ENCODE measurements around the gene NKX6-2. TPM values are rescaled to one million over a fixed set of nuclear protein-coding genes. Genes with fewer than 3 reads are reported as not detected.
"Not testable (repeated sequence)": the region's sequence is repeated elsewhere in the genome, so short reads cannot be mapped to it uniquely, and the experiment has no call there.

The NKX6-2 gene
- total RNA-seq, 2 experiments from 2014 or later, result not detected

- H3K9me3 Mint-ChIP-seq (ENCODE audit: insufficient read depth), result no peaks in the 10 kb centered on the region
- DNase-seq, result no peak
- peaks cover 2% of the 10 kb centered on the region for H3K36me3 Mint-ChIP-seq (ENCODE audit: low read depth)
- H3K27me3 Mint-ChIP-seq (ENCODE audit: low read depth), result peaks cover 21% of the 10 kb centered on the region
- H3K4me1 Mint-ChIP-seq (ENCODE audit: low read depth), result no peaks in the 10 kb centered on the region
- no peak overlapping the region for H3K4me3 Mint-ChIP-seq
- H3K27ac Mint-ChIP-seq, result no peak overlapping the region
- CTCF ChIA-PET, result no interaction called here
- POLR2A ChIA-PET, result no interaction called here
- ATAC-seq, result no peak
Observed at GRCh38 chr10:132780356-132780755, 5.6 kb downstream of the NKX6-2 start.

DNA sequence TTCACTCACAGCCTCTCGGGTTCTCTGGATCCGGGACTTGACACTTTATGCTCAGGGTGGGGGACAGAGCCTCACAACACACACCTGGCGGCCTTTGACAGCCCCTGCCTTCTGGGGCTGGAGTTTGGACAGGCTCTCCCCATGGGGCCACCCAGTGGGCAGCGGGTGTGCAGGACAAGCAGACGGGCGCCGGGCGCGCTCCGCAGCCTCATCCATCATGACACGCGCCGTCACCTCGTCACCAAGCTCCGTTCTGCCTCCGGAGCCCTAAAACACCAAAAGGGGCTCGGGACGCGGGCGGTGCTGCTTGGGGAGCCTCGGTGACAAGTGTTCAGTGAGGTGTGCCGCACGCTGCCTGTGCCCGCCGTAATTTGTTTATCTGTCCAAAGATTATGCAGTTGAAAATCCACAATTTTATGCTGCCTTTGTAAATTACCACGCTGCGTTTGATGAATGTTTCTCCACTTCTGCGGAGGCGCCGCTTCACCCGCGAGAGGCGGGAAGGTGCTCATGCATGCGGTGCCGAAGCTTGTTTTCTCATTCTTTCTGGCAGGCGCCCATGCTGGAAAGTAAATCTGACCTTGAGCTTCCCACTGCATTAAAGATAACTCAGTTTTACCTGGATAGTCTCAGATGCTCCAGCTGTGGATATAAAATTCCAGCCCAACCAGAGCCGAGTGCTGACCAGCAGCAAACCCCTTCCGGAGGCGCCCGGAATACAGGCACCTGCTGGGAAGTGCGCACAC, 6.2 kb downstream of the NKX6-2 start:
- H3K9me3 Mint-ChIP-seq (ENCODE audit: insufficient read depth), result no peaks in the 10 kb centered on the region
- DNase-seq (no peak), ATAC-seq (no peak)
- CTCF ChIA-PET, result no interaction called here
- H3K27ac Mint-ChIP-seq, result no peak overlapping the region
- no peaks in the 10 kb centered on the region for H3K4me1 Mint-ChIP-seq (ENCODE audit: low read depth)
- H3K36me3 Mint-ChIP-seq (ENCODE audit: low read depth), result peaks cover 2% of the 10 kb centered on the region
- H3K27me3 Mint-ChIP-seq (ENCODE audit: low read depth), result peaks cover 16% of the 10 kb centered on the region
- no peak overlapping the region for H3K4me3 Mint-ChIP-seq
- POLR2A ChIA-PET, result no interaction called here

DNA sequence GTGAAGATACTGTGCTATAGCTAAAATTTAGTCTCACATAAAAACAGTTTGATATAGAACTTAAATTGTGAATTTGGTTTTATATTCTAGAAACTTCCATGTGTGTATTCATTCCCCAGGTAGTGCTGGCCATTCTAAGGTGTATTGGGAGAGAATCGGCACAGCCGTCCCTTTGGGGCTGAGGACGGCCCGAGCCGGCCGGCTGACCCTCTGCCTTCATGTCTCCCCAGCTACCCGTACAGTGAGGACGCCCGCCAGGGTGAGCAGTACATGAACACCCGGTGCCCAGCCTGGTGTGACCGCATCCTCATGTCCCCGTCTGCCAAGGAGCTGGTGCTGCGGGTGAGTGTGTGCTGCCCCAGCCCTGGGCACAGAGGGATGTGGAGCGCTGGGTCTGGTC, 8.5 kb downstream of the NKX6-2 start:
- ATAC-seq, result no peak
- POLR2A ChIA-PET, result interaction anchor here (0.6 kb wide), 1 partner anchor 11 kb away, joined by 3 read pairs; no protein-coding TSS in a partner anchor
- Mint-ChIP-seq H3K27ac (no peak overlapping the region), H3K27me3 (ENCODE audit: low read depth) (no peaks in the 10 kb centered on the region), H3K9me3 (ENCODE audit: insufficient read depth) (no peaks in the 10 kb centered on the region), H3K4me1 (ENCODE audit: low read depth) (no peaks in the 10 kb centered on the region), H3K36me3 (ENCODE audit: low read depth) (no peaks in the 10 kb centered on the region), H3K4me3 (no peak overlapping the region)
- DNase-seq, result no peak
- CTCF ChIA-PET, result no interaction called here

DNA sequence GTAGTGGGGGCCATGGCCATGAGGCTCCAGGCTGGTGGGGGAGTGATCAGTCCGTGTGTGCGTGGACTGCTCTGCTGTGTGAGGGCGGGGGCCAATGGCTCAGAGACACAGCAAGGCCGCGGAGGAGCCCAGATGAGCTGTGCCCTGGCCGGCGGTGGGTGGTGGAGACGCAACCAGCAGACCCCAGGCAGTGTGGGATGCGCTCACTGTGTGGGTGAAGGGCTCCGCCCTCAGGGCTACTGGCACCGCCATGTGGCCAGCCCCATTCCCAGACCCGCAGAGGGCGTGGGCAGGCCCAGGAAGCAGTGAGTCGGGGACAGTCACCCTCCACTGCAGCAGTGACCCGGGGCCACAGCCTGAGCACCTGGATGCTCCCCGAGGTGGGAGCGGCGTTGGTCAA, 9.1 kb downstream of the NKX6-2 start:
- Mint-ChIP-seq H3K27me3 (ENCODE audit: low read depth) (no peaks in the 10 kb centered on the region), H3K27ac (no peak overlapping the region), H3K4me1 (ENCODE audit: low read depth) (no peaks in the 10 kb centered on the region), H3K4me3 (no peak overlapping the region), H3K36me3 (ENCODE audit: low read depth) (no peaks in the 10 kb centered on the region), H3K9me3 (ENCODE audit: insufficient read depth) (no peaks in the 10 kb centered on the region)
- DNase-seq (no peak), ATAC-seq (no peak)
- POLR2A ChIA-PET, result interaction anchor here (0.6 kb wide), 1 partner anchor 12 kb away, joined by 3 read pairs; no protein-coding TSS in a partner anchor
- CTCF ChIA-PET, result no interaction called here

DNA sequence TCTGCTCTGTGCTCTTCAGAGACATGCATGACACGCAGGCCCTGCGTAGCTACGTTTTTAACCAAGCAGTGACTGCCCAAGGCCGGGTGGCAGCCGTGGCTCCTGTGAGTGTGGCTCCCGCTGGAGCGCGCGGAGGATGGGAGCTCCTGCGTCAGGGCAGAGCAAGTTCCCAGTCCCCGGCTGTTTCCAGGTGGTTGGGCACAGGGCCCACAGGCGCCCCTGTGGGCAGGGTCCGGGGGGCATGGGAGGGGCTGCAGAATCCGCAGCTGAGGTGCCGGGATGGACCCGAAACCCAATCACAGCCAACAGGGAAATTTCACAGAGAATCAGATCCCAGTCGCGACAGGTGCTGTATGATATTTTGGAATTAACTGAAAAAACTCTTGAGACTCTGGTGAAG, 9.8 kb downstream of the NKX6-2 start:
- Mint-ChIP-seq H3K4me3 (no peak overlapping the region), H3K36me3 (ENCODE audit: low read depth) (peaks cover 1% of the 10 kb centered on the region), H3K4me1 (ENCODE audit: low read depth) (no peaks in the 10 kb centered on the region), H3K27ac (no peak overlapping the region), H3K27me3 (ENCODE audit: low read depth) (no peaks in the 10 kb centered on the region), H3K9me3 (ENCODE audit: insufficient read depth) (no peaks in the 10 kb centered on the region)
- POLR2A ChIA-PET, result no interaction called here
- CTCF ChIA-PET, result no interaction called here
- ATAC-seq (no peak), DNase-seq (no peak)

GRCh38 chr10:132774902-132775863, 10.8 kb downstream of the NKX6-2 start:
- ChIA-PET CTCF (no interaction called here), POLR2A (no interaction called here)
- Mint-ChIP-seq H3K4me3 (no peak overlapping the region), H3K36me3 (ENCODE audit: low read depth) (peaks cover 6% of the 10 kb centered on the region), H3K27ac (no peak overlapping the region), H3K27me3 (ENCODE audit: low read depth) (no peaks in the 10 kb centered on the region), H3K9me3 (ENCODE audit: insufficient read depth) (no peaks in the 10 kb centered on the region), H3K4me1 (ENCODE audit: low read depth) (no peaks in the 10 kb centered on the region)
- DNase-seq, result no peak
- ATAC-seq, result no peak

GRCh38 chr10:132774181-132774901, 11.6 kb downstream of the NKX6-2 start:
- no peak overlapping the region for H3K27ac Mint-ChIP-seq
- H3K27me3 Mint-ChIP-seq (ENCODE audit: low read depth), result no peaks in the 10 kb centered on the region
- DNase-seq (no peak), ATAC-seq (no peak)
- no peaks in the 10 kb centered on the region for H3K4me1 Mint-ChIP-seq (ENCODE audit: low read depth)
- peaks cover 6% of the 10 kb centered on the region for H3K36me3 Mint-ChIP-seq (ENCODE audit: low read depth)
- ChIA-PET POLR2A (no interaction called here), CTCF (no interaction called here)
- no peak overlapping the region for H3K4me3 Mint-ChIP-seq
- no peaks in the 10 kb centered on the region for H3K9me3 Mint-ChIP-seq (ENCODE audit: insufficient read depth)

DNA sequence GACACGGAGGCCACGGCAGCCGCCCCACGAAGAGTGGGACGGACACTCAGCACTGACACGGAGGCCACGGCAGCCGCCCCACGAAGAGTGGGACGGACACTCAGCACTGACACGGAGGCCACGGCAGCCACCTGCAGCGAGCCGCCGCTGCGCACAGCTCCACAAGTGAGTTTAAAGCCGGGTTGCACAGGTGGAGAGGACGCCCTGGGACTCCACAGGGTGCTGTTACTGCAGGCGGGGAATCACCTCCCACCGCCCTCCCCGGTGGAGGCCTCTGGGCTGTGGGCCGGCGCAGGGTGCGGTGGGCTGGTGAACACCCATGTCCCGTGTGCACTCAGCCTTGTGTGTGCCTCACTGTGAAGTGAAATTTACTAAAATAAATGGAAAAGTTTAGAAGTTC, 13.1 kb downstream of the NKX6-2 start:
- POLR2A ChIA-PET; H3K4me1 Mint-ChIP-seq (ENCODE audit: low read depth); DNase-seq; H3K9me3 Mint-ChIP-seq (ENCODE audit: insufficient read depth); CTCF ChIA-PET; H3K27ac Mint-ChIP-seq; ATAC-seq; H3K27me3 Mint-ChIP-seq (ENCODE audit: low read depth); H3K4me3 Mint-ChIP-seq: not testable (repeated sequence)
- peaks cover 13% of the 10 kb centered on the region for H3K36me3 Mint-ChIP-seq (ENCODE audit: low read depth)

DNA sequence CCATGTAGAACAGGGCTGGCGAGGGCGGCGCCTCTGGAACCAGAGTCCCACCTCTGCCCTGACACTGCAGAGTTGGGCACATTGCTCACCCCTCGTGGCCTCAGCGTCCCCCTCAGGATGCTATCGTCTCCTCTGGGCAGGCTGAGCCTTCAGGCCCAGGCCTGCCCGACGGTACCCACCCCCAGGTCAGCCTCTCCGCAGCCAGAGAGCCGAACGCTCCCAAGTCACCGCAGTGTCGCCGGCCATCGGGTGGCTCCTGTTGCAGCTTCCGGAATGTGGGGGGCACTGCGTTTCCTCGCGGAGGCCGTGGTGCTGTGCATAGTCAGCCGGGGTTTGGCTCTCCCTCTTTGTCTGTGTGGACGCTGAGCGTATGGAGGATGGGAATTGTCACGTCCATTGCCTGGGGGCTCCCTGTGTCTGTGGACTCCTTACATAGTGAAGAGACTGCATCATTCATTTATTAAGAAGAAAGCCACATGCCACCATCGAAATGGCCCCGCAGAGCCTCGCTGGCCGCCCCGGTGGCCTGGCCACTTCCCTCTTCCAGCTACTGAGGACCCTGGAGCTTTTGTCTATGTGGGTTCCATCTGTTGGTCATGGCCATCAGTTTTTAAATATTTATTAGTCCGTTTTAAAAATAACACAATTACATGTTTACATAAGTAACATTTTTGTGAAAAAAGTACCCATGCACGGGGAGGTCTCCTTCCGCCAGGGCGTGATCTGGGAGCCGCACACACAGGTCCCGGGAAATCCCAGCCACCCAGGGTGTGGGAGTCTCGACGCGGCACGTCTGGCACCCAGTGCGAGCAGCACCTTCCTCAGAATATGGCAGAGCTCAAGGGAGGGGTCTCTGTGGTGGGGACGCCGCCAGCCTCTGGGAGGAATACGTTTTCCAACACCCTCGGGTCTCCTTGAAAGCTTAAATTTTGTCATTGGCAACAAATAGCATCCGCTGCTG, 15.6 kb downstream of the NKX6-2 start:
- CTCF ChIA-PET, result no interaction called here
- Mint-ChIP-seq H3K27me3 (ENCODE audit: low read depth) (no peaks in the 10 kb centered on the region), H3K4me1 (ENCODE audit: low read depth) (no peaks in the 10 kb centered on the region), H3K4me3 (no peak overlapping the region), H3K9me3 (ENCODE audit: insufficient read depth) (peaks cover 3% of the 10 kb centered on the region), H3K36me3 (ENCODE audit: low read depth) (peaks cover 18% of the 10 kb centered on the region), H3K27ac (no peak overlapping the region)
- DNase-seq, result no peak
- POLR2A ChIA-PET, result no interaction called here
- no peak for ATAC-seq

GRCh38 chr10:132768346-132769248, 17.4 kb downstream of the NKX6-2 start:
- DNase-seq (no peak), ATAC-seq (no peak)
- Mint-ChIP-seq H3K9me3 (ENCODE audit: insufficient read depth) (peaks cover 3% of the 10 kb centered on the region), H3K36me3 (ENCODE audit: low read depth) (peaks cover 18% of the 10 kb centered on the region), H3K27me3 (ENCODE audit: low read depth) (no peaks in the 10 kb centered on the region), H3K4me1 (ENCODE audit: low read depth) (no peaks in the 10 kb centered on the region), H3K4me3 (no peak overlapping the region), H3K27ac (no peak overlapping the region)
- ChIA-PET CTCF (no interaction called here), POLR2A (interaction anchor here (0.5 kb wide), 1 partner anchor 64 kb away, joined by 4 read pairs; no protein-coding TSS in a partner anchor)

All from activated CD8-positive, alpha-beta T cell treated with anti-CD3 and anti-CD28 coated beads, Interleukin-2, amount 10 ng/mL, durations not matched to agents 7 days and 5 days (primary cell).